ENCODE data around the gene MXD4.

MXD4 gene

DNA sequence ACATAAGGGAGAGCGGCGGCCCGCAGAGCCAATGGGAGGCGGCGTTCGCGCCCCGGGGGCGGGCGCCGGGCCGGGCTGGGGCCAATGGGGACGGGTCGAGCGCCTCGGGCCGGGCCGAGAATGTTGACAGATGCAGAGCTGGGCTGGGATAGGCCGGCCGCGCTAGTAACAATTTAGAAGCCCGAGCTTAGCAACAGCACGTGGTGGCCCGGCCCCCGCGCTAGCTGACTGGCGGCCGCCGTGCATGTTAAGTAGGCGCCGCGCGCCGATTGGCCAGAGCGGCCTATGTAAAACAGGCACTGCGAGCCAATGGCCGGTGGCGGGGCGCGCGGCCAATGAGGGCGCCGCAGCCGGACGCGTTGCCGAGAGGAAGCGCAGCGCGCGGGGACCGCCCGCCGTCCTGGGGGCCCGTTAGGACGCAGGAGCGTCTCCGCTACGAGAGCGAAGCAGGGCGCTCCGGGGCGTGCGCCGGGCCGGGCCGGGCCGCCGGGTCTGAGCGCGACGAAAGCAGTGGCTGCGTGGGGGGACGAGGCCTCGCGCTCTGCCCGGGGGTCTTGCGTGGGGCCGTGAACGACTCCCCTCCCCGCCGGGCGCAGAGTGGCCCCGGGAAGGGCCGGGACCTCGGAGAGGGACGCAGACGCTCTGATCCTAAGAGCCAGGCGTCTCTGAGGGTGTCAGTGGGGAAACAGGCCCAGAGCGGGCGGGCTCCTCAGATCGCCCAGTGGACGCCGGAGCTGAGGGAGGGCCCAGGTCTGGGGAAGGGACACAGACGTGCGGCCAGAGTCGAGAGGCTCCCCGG lies 435 bp upstream of the MXD4 start:
- DNase-seq (ENCODE audit: low read depth in 2 of 2) = peak; percentile 96 to 98

DNA sequence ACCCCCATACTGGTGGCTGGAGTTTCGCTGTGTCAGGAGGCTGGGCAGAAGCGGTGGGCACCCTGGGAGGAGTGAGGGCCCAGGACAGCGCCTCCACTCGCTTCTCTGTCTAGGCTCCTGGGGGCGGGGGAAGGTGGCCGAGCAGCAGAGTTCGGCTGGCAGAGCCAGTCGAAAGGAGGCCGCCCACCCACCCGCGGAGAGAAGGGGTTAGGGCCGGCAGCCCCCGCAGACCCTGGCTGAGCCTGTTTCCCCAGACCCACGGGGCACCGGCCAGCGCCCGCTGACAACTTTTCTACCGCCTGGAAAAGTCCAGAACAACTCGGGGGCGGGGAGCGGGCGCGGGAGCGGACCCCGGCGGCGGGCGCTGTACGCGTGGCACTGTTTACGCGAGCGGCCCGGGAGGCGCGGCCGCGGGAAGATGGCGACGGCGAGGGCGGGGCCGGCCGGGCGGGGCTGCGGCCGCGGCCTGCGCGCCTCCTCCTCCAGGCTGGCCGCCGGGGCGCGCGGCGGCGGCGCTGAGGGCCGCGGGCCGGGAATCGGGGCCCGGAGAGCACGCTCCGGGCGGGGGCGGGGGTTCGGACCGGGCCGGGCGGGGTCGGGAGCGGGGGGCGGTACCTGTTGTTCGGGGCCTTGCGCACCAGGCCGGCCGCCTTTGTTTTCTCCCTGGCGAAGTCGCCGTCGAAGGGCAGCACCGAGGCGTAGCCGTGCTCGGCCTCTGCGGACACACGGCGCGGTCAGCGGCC lies 628 bp downstream of the MXD4 start:
- peak in 1 of 2 donors; percentile 35 for DNase-seq (ENCODE audit: low read depth in 2 of 2)

DNA sequence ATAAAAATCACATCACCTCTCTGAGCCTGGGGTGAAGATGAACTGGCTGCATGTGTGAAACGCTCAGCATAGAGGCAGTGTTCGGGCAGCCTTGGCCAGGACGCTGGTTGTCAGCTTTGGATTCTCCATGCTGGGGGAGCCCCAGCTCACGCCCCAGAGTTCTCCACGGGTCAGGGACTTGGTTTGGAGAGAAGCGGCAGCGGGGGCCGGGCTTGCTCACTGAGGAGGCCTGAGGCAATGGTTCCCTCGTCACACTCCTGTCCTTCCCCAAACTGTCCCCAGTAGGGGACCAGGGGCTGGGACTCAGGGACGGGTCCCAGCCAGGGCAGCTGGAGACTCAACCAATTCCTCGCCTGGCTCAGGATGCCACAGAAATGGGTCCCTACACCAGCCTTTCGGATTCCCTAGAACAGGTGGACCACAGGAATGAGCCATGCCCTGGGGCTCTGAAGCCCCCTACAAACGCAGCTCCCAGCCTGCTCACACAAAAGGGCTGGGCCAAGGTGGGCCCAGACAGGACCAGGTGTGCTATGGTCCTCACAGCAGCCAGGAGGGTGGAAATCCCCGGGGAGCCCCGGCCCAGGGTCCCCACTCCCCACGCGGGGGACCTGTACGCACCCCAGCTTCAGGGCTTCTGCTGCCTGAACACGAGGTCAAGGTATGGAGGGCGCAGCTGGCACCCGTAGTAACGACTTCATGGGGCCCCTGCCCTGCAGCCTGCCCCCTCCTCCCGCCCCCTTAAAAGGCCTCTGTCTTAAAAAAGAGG lies 1.4 kb downstream of the MXD4 start:
- no peak for DNase-seq (ENCODE audit: low read depth in 2 of 2)

DNA sequence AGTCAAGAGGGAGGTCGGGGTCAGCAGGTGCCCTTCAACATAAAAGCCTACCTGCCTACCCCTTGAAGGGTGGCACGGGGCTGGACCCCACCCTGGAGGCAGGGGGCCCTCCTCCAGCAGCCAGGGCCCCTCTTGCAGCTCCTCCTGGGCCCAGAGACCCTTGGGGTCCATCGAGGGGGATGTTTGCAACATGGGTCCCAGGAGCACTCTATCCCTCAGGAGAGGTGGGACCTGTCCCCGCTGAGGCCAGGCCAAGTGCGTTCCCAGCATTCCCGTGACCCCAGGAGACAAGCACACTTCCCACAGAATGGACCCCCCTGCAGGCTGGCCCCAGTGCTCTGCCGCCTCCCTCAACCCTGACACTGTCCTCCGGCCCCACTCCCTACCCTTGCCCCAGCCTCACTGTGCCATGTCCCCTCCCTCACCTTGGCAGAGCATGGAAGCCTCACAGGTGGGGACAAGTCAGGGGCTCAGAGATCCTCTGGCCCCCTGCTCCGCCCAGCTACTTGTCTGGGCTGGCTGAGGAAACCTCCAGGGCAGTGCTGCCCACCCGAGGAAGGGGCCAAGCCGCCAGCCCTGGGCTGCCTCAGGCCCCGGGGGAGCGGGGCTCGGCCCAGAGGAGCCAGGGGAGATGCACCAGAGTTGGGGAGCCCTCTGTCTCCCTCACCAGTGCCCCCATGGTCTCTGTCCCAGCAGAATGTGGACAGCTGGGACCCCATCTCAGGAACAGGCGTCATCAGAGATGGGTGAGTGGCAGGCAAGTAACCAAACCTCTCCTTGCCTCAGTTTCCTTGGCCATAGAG lies 2.2 kb downstream of the MXD4 start:
- DNase-seq (ENCODE audit: low read depth in 2 of 2) = no peak

DNA sequence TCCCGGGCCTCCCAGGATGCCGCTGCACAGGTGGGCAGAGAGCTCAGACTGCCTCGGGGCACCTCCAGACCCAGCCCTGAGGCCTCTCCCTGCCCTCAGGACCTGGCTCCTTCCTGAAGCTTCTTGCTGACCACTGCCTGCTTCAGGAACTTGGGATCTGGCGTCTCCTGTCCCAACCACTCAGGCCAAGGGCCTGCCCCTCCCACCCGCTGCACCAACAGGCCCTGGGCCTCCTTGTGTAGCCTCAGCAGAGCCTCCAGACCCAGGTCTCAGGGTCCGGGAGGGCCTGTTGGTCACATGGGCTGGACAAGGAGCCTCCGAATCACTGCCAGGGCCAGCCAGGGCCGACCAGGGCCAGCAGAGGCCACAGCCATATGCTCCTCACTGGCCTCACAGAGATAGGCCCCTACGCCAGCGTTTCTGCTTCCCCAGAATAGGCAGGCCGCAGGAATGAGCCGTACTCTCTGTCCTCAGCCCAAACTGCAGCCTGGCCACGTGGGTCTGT lies 2.8 kb downstream of the MXD4 start:
- no peak for DNase-seq (ENCODE audit: low read depth in 2 of 2)

DNA sequence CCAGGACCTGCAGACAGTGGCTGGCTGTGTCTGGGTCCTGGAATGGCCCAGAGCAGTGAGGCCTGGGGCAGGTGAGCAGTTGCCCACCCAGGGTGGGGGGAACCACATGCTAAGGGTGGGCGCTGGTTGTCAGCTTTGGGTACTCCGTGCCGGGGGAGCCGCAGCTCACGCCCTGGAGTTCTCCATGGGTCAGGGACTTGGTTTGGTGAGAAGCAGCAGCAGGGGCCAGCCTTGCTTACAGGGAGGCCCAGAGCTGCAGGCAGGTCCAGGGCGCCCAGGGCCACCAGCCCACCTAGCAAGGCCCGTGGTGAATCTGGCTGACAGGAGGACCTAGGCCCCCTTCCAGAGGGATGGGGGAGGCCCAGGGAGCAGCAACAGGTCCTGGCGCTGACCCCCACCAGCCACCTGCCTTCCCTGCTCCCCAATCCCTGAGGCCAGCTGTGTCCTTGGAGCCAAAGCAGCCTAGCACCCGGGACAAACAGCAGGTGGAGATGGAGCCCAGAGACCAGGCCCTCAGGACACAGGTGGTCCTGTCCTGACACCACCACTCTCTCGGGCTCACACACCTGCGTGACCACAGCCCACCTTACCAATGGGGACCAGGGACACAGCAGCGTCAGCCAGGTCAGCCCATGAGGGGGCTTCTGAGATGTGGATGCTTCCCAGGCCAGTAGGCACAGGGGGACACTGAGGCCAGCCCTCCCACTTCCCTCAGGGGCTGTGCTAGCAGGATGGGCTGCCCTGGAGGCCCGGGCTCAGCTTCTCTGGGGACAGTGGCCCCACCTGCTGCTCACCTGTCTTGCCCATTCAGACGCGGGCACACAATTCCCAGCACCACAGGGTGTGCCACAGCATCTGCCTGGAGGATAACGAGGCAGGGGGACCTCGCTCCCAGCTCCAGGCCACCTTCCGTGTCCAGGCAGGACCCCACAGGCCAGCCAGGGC lies 3.5 kb downstream of the MXD4 start:
- DNase-seq (ENCODE audit: low read depth in 2 of 2) = no peak

DNA sequence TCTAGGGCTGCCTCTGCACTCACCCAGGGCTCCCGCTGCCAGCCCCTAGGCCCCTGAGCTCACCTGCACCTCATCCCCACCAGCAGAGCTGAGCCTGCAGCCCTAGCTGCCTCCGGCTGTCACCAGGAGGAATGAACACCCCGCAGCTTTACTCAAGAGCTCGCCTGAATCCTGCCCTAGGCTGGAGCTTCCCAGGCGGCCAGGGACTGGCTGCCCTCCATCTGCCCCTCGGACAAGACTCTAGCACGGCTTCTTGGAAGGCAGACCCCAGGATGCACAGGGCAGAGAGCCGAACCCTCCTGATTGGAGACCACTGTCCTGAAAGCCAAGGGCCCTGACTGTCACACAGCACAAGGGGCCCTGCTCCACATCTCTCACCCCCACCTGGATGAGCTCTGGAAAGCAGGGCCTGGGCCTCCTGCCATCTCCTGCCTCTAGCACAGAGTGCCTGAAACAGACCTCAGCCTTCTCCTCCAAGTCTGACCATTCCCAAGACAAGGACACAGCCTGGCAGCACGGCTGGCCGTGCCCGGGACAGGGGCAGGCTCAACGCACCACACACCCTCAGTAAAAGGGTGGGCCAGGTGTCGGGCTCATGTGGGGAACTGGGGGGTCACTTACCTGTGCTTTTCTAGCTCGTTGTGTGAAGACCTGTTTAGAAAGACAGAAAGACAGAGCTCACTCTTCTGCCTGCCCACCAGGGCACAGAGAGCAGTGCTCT lies 4.4 kb downstream of the MXD4 start:
- DNase-seq (ENCODE audit: low read depth in 2 of 2) = no peak

DNA sequence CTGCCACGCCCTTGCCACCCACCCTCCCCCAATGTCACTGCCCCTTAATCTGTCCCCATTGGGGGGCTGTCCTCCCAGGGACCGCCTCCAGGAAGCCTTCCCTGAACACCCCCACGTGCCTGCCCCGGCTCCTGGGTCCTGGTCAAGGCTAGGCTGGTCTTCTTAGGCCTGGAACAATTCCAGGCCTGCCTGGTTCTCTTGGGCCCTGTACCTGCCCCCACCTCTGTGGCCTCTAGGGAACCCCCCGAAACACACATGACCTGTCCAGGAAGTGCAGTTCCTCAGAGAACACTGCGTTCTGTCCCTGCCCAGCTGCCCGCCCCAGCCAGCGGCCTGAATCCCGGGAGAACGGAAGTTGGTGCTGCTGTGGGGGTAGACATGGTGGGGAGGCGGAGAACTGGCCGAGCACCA lies 5.1 kb downstream of the MXD4 start:
- no peak for DNase-seq (ENCODE audit: low read depth in 2 of 2)

DNA sequence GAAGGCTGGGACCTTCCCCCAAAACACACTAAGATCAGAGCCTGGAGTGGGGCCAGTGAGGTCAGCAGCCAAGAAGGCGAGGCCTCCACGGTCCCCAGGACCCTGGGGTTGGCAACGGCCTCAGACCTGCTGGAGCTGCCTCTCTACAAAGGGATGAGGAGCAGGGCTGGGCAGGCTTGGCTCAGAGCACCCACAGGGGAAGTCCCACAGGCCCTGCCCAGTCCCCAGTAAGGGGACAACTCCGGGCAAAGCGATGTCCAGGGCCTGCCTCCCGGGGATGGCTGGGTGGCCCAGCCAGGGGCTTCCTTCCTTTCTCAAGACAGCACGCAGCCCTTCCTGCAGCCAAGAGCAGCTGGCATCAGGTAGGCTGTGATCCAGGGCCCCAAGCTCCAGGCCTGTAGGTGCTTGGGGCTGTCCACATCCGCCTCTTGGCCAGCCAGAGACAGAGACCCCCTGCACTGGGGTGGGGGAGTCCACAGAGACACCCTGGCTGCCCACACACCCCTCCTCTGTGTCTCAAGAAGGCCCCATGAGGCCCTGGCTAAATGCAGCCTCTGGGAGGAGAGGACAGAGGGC lies 5.7 kb downstream of the MXD4 start:
- no peak for DNase-seq (ENCODE audit: low read depth in 2 of 2)

DNA sequence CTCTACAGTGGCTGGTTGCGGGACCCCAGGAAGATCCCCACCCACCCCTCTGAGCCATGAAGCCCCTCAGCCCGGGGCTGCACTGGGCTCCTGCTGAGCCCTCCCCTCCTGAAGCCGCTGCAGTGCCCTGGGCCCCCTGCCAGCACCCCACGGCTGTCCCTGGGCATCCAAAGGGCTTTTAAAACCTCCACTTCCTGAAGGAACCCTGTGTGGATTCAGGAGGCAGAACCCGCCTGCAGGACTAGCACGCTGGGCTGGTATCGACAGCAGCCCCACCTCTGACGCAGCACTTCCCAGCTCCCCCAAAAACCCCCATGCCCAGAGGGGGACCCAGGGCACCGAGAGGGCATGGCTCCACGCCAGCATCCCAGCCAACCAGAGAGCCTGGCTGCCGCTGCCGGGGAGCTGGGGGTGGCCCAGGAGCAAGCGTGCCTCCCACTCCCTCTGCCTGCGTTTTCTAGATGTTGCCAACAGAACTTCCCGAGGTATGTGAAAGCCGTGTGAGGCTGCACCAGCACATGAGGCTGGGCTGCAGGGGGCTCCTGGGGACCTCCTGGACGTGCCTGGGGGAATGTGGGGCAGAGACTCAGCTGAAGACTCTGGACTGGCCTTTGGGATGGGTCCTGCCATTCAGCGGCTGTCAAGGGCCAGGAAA lies 6.3 kb downstream of the MXD4 start:
- no peak for DNase-seq (ENCODE audit: low read depth in 2 of 2)

DNA sequence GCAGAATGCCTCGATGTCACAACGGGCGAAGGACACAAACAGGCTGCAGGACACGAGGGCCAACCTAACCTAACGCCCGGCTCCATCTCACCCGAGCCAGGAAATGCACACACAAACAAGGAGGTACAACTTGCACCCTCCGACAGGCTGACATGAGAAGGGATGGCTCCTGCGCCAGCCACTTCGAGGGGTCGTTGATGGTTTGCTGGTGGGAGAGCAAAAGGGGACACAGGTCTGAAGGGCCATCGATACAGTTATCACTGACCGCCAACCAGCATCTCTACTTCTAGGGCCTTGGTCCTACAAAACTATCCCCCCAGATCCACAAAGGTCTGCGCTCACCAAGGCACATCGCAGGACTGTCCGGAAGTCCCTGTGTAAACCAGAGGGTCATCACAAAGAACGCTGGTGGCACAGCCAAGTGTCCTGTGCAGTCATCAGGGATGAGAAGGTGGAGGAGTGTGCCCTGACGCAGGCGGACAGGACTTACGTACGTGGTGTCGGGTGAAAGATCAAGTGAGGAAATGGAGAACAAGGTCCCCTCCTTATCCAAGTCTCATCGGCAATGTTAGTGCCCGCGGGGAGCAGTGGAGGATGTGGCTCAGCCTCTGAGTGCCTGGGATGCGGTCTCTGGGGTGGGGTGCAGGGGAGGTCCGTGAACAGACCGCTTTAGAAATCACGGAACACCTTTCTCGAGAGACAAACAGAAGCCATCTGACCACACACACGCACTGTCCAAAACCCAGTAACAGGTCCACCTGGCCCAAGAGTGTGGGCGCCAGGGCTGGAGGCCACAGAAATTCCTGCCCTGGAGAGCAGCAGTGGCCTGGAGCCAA lies 7.0 kb downstream of the MXD4 start:
- no peak for DNase-seq (ENCODE audit: low read depth in 2 of 2)

DNA sequence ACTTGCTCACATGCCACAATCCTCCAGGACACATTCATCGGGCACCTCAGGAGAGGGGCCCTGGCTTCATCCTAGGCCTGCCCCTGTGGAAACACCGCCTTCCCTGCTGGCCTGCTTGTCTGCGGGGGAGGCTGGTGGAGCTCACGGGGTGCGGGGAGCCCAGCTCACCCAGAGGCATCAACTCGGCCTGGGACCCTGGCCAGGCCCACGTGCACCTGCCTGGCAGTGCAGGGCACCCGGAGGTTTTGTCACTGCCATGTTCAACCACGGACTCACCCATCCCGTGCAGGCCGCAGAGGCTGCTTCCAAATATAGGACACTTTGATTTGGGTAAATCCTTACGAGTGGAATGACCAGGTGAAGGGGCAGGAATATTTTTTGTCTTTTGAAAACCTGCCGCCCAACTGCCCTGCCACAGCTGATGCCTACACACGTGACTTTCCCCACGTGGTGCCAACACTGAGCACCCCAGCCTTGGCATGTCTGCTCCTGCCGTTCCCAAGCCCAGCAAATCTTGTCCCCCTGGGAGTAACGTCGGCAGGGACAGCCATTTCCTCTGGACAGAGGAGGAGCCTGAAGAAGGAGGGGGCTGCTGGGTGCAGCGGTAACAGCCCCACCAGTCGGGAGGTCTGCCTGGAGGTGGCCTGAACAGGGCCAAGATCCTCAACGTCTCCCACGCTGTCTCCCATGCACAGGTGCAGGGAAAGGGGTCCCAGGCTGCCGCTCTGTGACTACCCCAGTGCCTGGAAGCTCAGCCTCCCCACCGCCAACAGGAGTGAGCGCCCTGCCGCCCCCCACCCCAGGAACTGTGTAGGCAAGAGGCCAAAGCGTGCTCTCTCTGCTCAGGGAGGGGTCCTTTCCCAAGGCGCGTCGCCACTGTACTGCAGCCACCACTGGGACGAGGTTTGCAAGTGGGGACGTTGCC lies 8.5 kb downstream of the MXD4 start:
- DNase-seq (ENCODE audit: low read depth in 2 of 2) = no peak

DNA sequence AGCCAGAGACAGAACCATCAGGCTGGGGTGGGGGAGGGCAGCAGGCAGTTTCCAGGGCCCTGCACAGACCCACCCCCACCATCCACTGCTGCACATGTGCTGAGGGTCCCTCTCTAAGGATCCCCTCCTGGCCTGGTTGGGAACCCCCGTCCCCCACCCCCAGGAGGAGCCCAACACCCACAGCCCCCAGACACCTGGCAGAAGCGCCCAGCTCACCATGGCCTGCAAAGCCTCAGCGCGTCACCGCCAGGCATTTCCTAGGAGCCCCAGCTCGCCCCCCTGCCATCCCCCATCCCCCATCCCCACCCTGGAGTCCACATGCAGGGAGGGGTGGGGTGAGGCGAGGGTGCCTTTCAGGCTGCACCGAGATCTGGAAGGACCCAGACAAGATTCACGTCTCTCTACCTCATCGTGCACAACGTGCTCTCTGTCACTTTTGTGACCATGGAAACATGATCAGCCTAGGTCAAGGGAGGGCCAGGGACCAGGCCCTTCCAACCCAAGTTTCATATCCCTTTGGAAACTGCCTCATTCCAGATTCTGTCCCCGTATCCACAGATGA lies 9.3 kb downstream of the MXD4 start:
- DNase-seq (ENCODE audit: low read depth in 2 of 2) = no peak

DNA sequence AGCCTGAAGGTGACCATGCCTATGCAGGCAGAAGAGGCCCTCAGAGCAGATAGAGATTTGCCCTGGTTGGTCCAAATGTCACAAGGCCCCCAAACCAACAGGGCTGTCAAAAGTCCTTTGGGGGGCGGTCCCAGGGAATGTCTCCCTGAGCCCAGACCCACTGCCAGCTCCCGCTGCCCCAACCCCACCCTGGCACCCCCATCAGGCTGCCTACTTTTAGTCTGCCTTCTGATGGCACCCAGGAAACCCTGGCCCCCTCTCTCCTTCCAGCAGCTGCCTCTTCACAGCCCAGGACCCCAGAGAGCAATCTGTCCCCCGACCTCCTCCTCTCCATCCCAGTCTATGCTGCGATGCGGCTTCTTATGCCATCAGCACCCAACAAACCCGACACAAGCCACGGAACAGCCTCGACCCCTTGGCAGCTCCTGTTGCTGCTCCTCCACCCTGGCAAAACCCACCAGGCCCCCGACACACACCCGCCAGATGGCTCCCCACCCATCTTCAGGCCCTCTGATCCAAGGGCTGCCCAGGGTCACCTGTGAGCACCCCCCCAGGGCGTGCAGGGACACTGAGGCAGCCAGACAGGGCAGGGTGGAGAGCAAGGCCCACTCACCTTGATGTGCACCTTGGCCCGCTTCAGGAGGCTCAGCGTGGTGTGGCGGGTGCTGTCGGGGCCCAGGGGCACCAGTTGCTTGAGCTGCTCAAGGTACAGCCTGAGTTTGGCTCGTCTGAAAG lies 9.9 kb downstream of the MXD4 start:
- no peak for DNase-seq (ENCODE audit: low read depth in 2 of 2)

DNA sequence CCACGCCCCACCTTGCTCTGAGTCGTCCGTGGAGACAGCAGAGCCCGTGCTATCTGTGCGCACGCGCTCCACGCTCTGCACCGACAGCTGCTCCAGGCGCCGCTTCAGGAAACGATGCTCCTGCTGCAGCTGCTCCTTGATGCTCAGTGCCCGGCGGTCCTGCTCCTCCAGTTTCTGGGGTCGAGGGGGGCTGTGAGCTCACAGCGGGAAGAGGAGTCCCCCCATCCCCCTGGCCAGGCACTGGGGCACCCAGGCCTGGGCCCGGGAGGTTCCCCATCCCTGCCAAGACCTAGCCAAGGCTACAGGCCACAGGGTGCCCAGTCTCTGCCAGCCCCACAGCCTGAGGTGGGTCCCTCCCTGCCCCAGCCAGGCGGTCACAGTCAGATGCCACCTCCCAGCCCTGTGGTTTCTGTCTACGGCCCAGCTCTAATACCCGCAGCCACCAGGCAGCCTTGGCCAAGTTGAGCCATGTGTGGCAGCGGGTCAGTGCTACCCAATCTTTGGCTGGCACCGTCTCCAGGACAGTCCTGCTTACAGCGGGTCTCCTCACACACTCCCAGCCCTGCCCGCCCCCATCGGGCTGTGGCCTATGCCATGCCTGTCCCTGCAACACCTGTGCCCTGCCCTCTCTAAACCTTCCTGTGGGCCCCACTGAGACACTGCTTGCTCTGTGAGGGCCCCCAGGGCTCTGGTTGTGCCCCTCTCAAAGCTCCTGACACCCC lies 10.7 kb downstream of the MXD4 start:
- DNase-seq (ENCODE audit: low read depth in 2 of 2) = no peak

Measured in stimulated activated CD8-positive, alpha-beta memory T cell treated with anti-CD3 and anti-CD28 coated beads, Interleukin-15, amount 100 ng/mL, for 4 hours (primary cell).